ENCODE results near the gene MAP4.

- TF ChIP-seq CTCF (IDR thresholded peaks at IDR 0.05; ENCODE audit: low read depth, low read length, poor library complexity, severe bottlenecking) (no peak), EZH2phosphoT487 (IDR thresholded peaks at IDR 0.05; ENCODE audit: borderline replicate concordance, low read length) (no peak)
These were observed 66.2 kb downstream of the MAP4 start for GRCh38 chr3:47949979-47950378.
